ENCODE data around the gene SOD3.

Gene SOD3

GRCh38 chr4:24843096-24843495 lies 47.7 kb downstream of the SOD3 start:
- no peak for DNase-seq (ENCODE audit: low read depth, low spot score)
- no peaks in the 10 kb centered on the region for H3K4me1 ChIP-seq (ENCODE audit: insufficient read depth, insufficient read length)
- no peak overlapping the region for H3K9ac ChIP-seq (ENCODE audit: insufficient read length, low read depth)
- no peak for TF ChIP-seq YY1 (IDR thresholded peaks at IDR 0.05; ENCODE audit: insufficient read depth, insufficient read length)
- TF ChIP-seq SUZ12 (IDR thresholded peaks at IDR 0.05; ENCODE audit: extremely low read depth, insufficient read depth, insufficient read length): no peak
- TF ChIP-seq ZNF274 (IDR thresholded peaks at IDR 0.05; ENCODE audit: low read depth, low read length): no peak
- H3K9me3 ChIP-seq (ENCODE audit: insufficient read depth, low read length): no peaks in the 10 kb centered on the region
- no peaks in the 10 kb centered on the region for H3K36me3 ChIP-seq (ENCODE audit: insufficient read depth, insufficient read length, low read length)
- H3K27me3 ChIP-seq (ENCODE audit: insufficient read depth, insufficient read length): no peaks in the 10 kb centered on the region
- H3K4me3 ChIP-seq (ENCODE audit: insufficient read length, low read depth): no peak overlapping the region

GRCh38 chr4:24845132-24845531 lies 49.8 kb downstream of the SOD3 start:
- DNase-seq (ENCODE audit: low read depth, low spot score): no peak
- TF ChIP-seq YY1 (IDR thresholded peaks at IDR 0.05; ENCODE audit: insufficient read depth, insufficient read length): no peak
- TF ChIP-seq ZNF274 (IDR thresholded peaks at IDR 0.05; ENCODE audit: low read depth, low read length): no peak
- TF ChIP-seq SUZ12 (IDR thresholded peaks at IDR 0.05; ENCODE audit: extremely low read depth, insufficient read depth, insufficient read length): no peak
- H3K9me3 ChIP-seq (ENCODE audit: insufficient read depth, low read length): no peaks in the 10 kb centered on the region
- H3K9ac ChIP-seq (ENCODE audit: insufficient read length, low read depth): no peak overlapping the region
- H3K4me3 ChIP-seq (ENCODE audit: insufficient read length, low read depth): no peak overlapping the region
- no peaks in the 10 kb centered on the region for H3K27me3 ChIP-seq (ENCODE audit: insufficient read depth, insufficient read length)
- no peaks in the 10 kb centered on the region for H3K36me3 ChIP-seq (ENCODE audit: insufficient read depth, insufficient read length, low read length)
- no peaks in the 10 kb centered on the region for H3K4me1 ChIP-seq (ENCODE audit: insufficient read depth, insufficient read length)

- TF ChIP-seq YY1 (IDR thresholded peaks at IDR 0.05; ENCODE audit: insufficient read depth, insufficient read length) (no peak), ZNF274 (IDR thresholded peaks at IDR 0.05; ENCODE audit: low read depth, low read length) (no peak), SUZ12 (IDR thresholded peaks at IDR 0.05; ENCODE audit: extremely low read depth, insufficient read depth, insufficient read length) (no peak)
- Histone ChIP-seq H3K9ac (ENCODE audit: insufficient read length, low read depth) (no peak overlapping the region), H3K36me3 (ENCODE audit: insufficient read depth, insufficient read length, low read length) (no peaks in the 10 kb centered on the region), H3K9me3 (ENCODE audit: insufficient read depth, low read length) (no peaks in the 10 kb centered on the region), H3K4me3 (ENCODE audit: insufficient read length, low read depth) (no peak overlapping the region), H3K4me1 (ENCODE audit: insufficient read depth, insufficient read length) (no peaks in the 10 kb centered on the region), H3K27me3 (ENCODE audit: insufficient read depth, insufficient read length) (no peaks in the 10 kb centered on the region)
- no peak for DNase-seq (ENCODE audit: low read depth, low spot score)
Observed at GRCh38 chr4:24845902-24846301, 50.5 kb downstream of the SOD3 start.

- H3K27me3 ChIP-seq (ENCODE audit: insufficient read depth, insufficient read length): no peaks in the 10 kb centered on the region
- no peaks in the 10 kb centered on the region for H3K9me3 ChIP-seq (ENCODE audit: insufficient read depth, low read length)
- no peak for DNase-seq (ENCODE audit: low read depth, low spot score)
- H3K4me1 ChIP-seq (ENCODE audit: insufficient read depth, insufficient read length): no peaks in the 10 kb centered on the region
- no peaks in the 10 kb centered on the region for H3K36me3 ChIP-seq (ENCODE audit: insufficient read depth, insufficient read length, low read length)
- H3K4me3 ChIP-seq (ENCODE audit: insufficient read length, low read depth): no peak overlapping the region
- no peak overlapping the region for H3K9ac ChIP-seq (ENCODE audit: insufficient read length, low read depth)
- no peak for TF ChIP-seq SUZ12 (IDR thresholded peaks at IDR 0.05; ENCODE audit: extremely low read depth, insufficient read depth, insufficient read length)
- no peak for TF ChIP-seq ZNF274 (IDR thresholded peaks at IDR 0.05; ENCODE audit: low read depth, low read length)
- TF ChIP-seq YY1 (IDR thresholded peaks at IDR 0.05; ENCODE audit: insufficient read depth, insufficient read length): no peak
Observed at GRCh38 chr4:24846716-24847115, 51.3 kb downstream of the SOD3 start.

GRCh38 chr4:24849351-24849750 lies 54.0 kb downstream of the SOD3 start:
- H3K4me3 ChIP-seq (ENCODE audit: insufficient read length, low read depth): no peak overlapping the region
- H3K9me3 ChIP-seq (ENCODE audit: insufficient read depth, low read length): no peaks in the 10 kb centered on the region
- H3K27me3 ChIP-seq (ENCODE audit: insufficient read depth, insufficient read length): no peaks in the 10 kb centered on the region
- no peak for TF ChIP-seq YY1 (IDR thresholded peaks at IDR 0.05; ENCODE audit: insufficient read depth, insufficient read length)
- TF ChIP-seq ZNF274 (IDR thresholded peaks at IDR 0.05; ENCODE audit: low read depth, low read length): no peak
- no peak for TF ChIP-seq SUZ12 (IDR thresholded peaks at IDR 0.05; ENCODE audit: extremely low read depth, insufficient read depth, insufficient read length)
- no peak for DNase-seq (ENCODE audit: low read depth, low spot score)
- H3K4me1 ChIP-seq (ENCODE audit: insufficient read depth, insufficient read length): no peaks in the 10 kb centered on the region
- H3K36me3 ChIP-seq (ENCODE audit: insufficient read depth, insufficient read length, low read length): no peaks in the 10 kb centered on the region
- no peak overlapping the region for H3K9ac ChIP-seq (ENCODE audit: insufficient read length, low read depth)

GRCh38 chr4:24849756-24850155 lies 54.4 kb downstream of the SOD3 start:
- DNase-seq (ENCODE audit: low read depth, low spot score): no peak
- Histone ChIP-seq H3K4me3 (ENCODE audit: insufficient read length, low read depth) (no peak overlapping the region), H3K9ac (ENCODE audit: insufficient read length, low read depth) (no peak overlapping the region), H3K9me3 (ENCODE audit: insufficient read depth, low read length) (no peaks in the 10 kb centered on the region), H3K4me1 (ENCODE audit: insufficient read depth, insufficient read length) (no peaks in the 10 kb centered on the region), H3K36me3 (ENCODE audit: insufficient read depth, insufficient read length, low read length) (no peaks in the 10 kb centered on the region), H3K27me3 (ENCODE audit: insufficient read depth, insufficient read length) (no peaks in the 10 kb centered on the region)
- TF ChIP-seq YY1 (IDR thresholded peaks at IDR 0.05; ENCODE audit: insufficient read depth, insufficient read length) (no peak), ZNF274 (IDR thresholded peaks at IDR 0.05; ENCODE audit: low read depth, low read length) (no peak), SUZ12 (IDR thresholded peaks at IDR 0.05; ENCODE audit: extremely low read depth, insufficient read depth, insufficient read length) (no peak)

Measured in NT2/D1 (cell line).